Osteocyte (in vitro differentiated cells): Measurements from ENCODE around the gene PDE6H. TPM values are rescaled to one million over a fixed set of nuclear protein-coding genes. Genes with fewer than 3 reads are reported as not detected.

Experiments
- DNase-seq: peaks from one replicate; pipeline ENCODE4 v3.0.0; 2021; ENCODE audit warnings: mixed read lengths; ENCODE audit not compliant: unreplicated experiment; ENCODE audit errors: extremely low spot score
- H3K27ac Mint-ChIP-seq: one replicate; pipeline ENCODE4 v1.8.0; 2021; ENCODE audit warnings: mild to moderate bottlenecking, mixed read lengths; ENCODE audit not compliant: unreplicated experiment
- H3K27me3 Mint-ChIP-seq: one replicate; pipeline ENCODE4 v1.8.0; 2021; ENCODE audit warnings: mixed read lengths; ENCODE audit not compliant: unreplicated experiment
- H3K36me3 Mint-ChIP-seq: one replicate; pipeline ENCODE4 v1.8.0; 2021; ENCODE audit warnings: mixed read lengths; ENCODE audit not compliant: unreplicated experiment
- H3K4me1 Mint-ChIP-seq: one replicate; pipeline ENCODE4 v1.8.0; 2021; ENCODE audit warnings: mixed read lengths; ENCODE audit not compliant: unreplicated experiment
- H3K4me3 Mint-ChIP-seq: one replicate; pipeline ENCODE4 v1.8.0; 2021; ENCODE audit warnings: mild to moderate bottlenecking, moderate library complexity, mixed read lengths; ENCODE audit not compliant: unreplicated experiment
- H3K9me3 Mint-ChIP-seq: one replicate; pipeline ENCODE4 v1.8.0; 2021; ENCODE audit warnings: mixed read lengths; ENCODE audit not compliant: unreplicated experiment
- total RNA-seq: library from RNA; stranded (reverse); gene quantifications from 2 replicates; pipeline ENCODE4 v1.2.1, GENCODE V29; 2021
- TF ChIP-seq, protein P1 (sequence below): fragments of 200-600 bp; sonication (generic); IDR thresholded peaks from 2 replicates; pipeline ENCODE4 v1.5.0; 2021; ENCODE audit warnings: antibody characterized with exemption, mild to moderate bottlenecking, moderate library complexity

Gene PDE6H
- total RNA-seq, 1 donor from 2014 or later = not detected

DNA sequence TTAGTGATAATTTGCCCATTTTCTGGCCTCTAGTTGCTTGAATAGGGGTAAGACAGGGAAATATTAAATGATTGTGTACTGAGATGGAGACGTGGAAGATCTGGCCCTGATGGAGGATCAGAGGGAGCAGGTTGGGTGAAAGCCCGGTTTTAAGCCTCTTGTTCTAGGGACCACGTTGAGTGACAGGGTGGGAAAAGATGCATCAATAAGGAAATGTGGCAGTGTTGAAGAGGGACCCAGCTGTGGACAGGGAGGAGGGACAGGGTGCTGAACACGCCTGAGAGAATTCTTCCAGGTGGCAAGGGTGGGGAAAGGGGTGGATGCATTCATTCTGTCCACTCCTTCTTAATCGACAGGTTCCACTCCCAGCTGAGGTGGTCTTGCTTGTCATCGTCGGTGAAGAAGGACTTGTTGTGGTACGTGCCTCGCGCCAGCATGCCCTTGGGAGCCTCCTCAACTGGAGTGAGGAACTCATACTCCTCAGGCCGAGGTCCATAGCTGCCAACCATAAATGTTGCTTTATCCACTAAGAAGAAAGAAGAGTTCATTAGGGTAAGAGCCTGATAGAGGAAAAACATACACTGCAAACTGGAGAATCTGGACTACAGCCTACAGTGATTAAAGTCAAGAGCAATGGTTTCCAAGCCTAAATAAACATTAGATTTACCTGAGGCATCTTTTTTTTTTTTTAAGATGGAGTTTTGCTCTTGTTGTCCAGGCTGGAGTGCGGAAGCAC lies 30.5 kb upstream of the PDE6H start:
- Mint-ChIP-seq H3K4me1 (peaks cover 19% of the 10 kb centered on the region), H3K4me3 (no peak overlapping the region), H3K36me3 (peaks cover 14% of the 10 kb centered on the region), H3K27me3 (no peaks in the 10 kb centered on the region), H3K9me3 (peaks cover 13% of the 10 kb centered on the region), H3K27ac (no peak overlapping the region)
- no peak for DNase-seq
- TF ChIP-seq, protein P1, sequence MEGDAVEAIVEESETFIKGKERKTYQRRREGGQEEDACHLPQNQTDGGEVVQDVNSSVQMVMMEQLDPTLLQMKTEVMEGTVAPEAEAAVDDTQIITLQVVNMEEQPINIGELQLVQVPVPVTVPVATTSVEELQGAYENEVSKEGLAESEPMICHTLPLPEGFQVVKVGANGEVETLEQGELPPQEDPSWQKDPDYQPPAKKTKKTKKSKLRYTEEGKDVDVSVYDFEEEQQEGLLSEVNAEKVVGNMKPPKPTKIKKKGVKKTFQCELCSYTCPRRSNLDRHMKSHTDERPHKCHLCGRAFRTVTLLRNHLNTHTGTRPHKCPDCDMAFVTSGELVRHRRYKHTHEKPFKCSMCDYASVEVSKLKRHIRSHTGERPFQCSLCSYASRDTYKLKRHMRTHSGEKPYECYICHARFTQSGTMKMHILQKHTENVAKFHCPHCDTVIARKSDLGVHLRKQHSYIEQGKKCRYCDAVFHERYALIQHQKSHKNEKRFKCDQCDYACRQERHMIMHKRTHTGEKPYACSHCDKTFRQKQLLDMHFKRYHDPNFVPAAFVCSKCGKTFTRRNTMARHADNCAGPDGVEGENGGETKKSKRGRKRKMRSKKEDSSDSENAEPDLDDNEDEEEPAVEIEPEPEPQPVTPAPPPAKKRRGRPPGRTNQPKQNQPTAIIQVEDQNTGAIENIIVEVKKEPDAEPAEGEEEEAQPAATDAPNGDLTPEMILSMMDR = no peak

DNA sequence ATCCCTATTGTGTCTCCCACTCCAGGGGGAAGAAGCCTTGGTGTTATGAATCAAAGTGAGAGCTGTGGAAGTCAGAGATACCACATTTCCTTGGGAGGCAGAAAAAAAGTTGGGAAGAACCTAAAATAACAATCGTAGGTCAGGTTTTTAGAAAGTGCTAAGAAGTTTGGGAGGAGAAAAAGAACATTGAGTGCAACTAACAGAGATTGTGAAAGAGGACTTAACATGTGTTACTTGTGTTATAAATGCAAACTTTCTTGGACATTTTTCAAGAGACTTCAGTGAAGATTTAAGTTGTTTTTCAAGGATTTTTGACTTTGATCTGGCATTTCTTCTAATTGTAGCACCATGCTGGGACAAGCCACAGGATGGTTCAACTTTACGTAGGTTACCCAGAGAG lies 26.7 kb upstream of the PDE6H start:
- Mint-ChIP-seq H3K27ac (peak overlapping the region; percentile 96), H3K36me3 (peaks cover 14% of the 10 kb centered on the region), H3K4me3 (no peak overlapping the region), H3K27me3 (no peaks in the 10 kb centered on the region), H3K4me1 (peaks cover 46% of the 10 kb centered on the region), H3K9me3 (no peaks in the 10 kb centered on the region)
- TF ChIP-seq, protein P1 = no peak
- DNase-seq = no peak

DNA sequence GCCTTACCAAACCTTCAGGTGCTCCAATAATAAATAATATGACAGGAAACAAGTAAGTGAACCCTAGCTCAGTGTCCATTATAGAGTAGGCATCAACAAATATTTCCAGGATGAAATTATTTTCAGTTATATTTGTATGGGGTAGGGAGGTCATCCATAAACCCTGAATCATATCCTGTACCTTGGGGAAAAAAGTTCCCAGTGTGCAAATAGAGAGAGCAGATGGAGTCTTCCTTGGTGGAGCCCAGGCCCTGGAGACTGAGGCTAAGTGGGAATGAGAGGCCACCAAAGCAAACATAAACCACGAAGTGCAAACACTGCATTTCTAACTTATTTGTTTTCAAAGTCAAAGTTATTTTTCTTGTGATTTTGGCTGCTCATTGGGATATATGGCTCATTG lies 26.0 kb upstream of the PDE6H start:
- Mint-ChIP-seq H3K27me3 (no peaks in the 10 kb centered on the region), H3K4me1 (peaks cover 51% of the 10 kb centered on the region), H3K27ac (peak overlapping the region; percentile 96), H3K36me3 (peaks cover 12% of the 10 kb centered on the region), H3K4me3 (no peak overlapping the region), H3K9me3 (no peaks in the 10 kb centered on the region)
- no peak for DNase-seq
- TF ChIP-seq, protein P1 = no peak

DNA sequence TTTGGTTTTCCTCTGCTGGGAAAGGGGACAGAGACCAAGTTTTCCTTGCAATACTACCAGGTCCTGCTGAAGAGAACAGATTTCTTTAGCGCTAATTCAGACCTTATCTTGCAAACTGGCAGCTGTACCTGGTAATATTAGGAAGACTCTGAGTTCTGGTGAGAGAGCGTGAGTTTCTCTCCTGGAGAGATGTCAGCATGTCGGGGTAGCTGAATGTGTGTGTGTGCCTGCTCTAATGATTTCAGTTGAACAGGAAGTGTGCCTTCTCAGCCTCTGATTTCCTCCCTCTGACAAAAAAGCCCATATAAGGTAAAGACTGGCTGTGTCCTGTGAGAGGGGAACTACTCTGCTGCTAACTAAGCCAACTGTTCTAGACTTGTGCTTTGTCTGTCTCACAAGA lies 24.2 kb upstream of the PDE6H start:
- H3K9me3 Mint-ChIP-seq = no peaks in the 10 kb centered on the region
- peak overlapping the region; percentile 27 for H3K4me3 Mint-ChIP-seq
- H3K27me3 Mint-ChIP-seq = no peaks in the 10 kb centered on the region
- peaks cover 64% of the 10 kb centered on the region for H3K4me1 Mint-ChIP-seq
- DNase-seq = no peak
- TF ChIP-seq, protein P1 = no peak
- peak overlapping the region; percentile 96 for H3K27ac Mint-ChIP-seq
- H3K36me3 Mint-ChIP-seq = peaks cover 3% of the 10 kb centered on the region

DNA sequence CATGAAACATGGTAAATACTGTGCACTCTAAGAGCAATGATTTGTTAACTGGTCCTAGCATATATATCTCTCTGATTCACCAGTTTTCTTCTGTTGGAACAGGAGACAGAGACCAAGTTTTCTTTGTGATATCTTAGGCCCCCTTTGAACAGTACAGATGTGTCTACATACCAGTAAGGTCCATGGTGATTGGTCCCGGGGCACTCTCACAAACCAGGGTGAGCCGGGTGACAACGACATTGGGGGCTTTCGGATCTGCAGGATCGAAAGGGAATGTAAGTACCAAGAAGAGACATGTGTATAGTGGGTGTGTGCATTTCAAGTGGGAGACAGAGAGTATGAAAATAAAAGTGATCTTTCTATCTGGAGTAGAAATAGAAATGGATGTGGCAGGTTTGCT lies 23.2 kb upstream of the PDE6H start:
- no peaks in the 10 kb centered on the region for H3K9me3 Mint-ChIP-seq
- no peaks in the 10 kb centered on the region for H3K27me3 Mint-ChIP-seq
- peaks cover 3% of the 10 kb centered on the region for H3K36me3 Mint-ChIP-seq
- peak overlapping the region; percentile 96 for H3K27ac Mint-ChIP-seq
- H3K4me3 Mint-ChIP-seq = no peak overlapping the region
- TF ChIP-seq, protein P1 = no peak
- H3K4me1 Mint-ChIP-seq = peaks cover 64% of the 10 kb centered on the region
- DNase-seq = no peak
